B cell (primary cell): ENCODE measurements around the gene POM121.
"Not testable (repeated sequence)": the region's sequence is repeated elsewhere in the genome, so short reads cannot be mapped to it uniquely, and the experiment has no call there.

ENCODE experiments used
- EZH2 ChIP-seq: IDR thresholded peaks from 2 replicates; pipeline ENCODE4 v1.6.1; 2012; ENCODE audit warnings: borderline replicate concordance, low read depth, mild to moderate bottlenecking, moderate library complexity, low read length; ENCODE audit not compliant: insufficient read depth, poor library complexity, severe bottlenecking
- TF ChIP-seq, protein P1 (sequence below): fragments of 200-600 bp; IDR thresholded peaks from one replicate; pipeline ENCODE4 v1.8.0; 2022; ENCODE audit warnings: antibody characterized with exemption, mild to moderate bottlenecking

DNA sequence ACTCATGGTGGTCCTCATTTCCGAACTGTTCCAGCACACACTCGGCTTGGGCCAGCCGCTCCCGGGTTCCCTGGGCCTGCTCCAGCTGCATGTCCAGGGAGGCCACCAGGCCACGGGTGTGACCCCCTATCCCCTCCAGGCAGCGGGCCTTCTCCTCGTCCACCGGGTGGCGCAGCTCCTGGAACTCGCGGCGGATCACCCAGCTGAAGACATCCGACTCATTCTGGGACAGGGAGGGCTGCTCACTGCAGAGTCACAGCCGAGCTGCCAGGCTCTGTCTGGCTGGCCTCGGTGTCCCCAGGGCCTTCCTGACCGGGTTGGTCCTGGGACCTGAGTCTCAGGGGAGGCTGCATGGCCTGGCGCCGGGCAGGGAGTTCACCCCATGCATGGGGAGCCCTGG is 35.1 kb downstream of the POM121 start:
- TF ChIP-seq, protein P1, sequence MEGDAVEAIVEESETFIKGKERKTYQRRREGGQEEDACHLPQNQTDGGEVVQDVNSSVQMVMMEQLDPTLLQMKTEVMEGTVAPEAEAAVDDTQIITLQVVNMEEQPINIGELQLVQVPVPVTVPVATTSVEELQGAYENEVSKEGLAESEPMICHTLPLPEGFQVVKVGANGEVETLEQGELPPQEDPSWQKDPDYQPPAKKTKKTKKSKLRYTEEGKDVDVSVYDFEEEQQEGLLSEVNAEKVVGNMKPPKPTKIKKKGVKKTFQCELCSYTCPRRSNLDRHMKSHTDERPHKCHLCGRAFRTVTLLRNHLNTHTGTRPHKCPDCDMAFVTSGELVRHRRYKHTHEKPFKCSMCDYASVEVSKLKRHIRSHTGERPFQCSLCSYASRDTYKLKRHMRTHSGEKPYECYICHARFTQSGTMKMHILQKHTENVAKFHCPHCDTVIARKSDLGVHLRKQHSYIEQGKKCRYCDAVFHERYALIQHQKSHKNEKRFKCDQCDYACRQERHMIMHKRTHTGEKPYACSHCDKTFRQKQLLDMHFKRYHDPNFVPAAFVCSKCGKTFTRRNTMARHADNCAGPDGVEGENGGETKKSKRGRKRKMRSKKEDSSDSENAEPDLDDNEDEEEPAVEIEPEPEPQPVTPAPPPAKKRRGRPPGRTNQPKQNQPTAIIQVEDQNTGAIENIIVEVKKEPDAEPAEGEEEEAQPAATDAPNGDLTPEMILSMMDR, result not testable (repeated sequence)
- TF ChIP-seq EZH2, result not testable (repeated sequence)
